Peyer's patch (tissue), 4 donors: ENCODE data around the gene PRIM1.

Source experiments
- CTCF ChIP-seq, 6 experiments: fragments of 450-650 bp in 4 of 6; fragments of 200-600 bp in 2 of 6; sonication (generic) in 1 of 6; IDR thresholded peaks; one replicate each; pipeline ENCODE4 v1.5.1; 2017 to 2019; ENCODE audit warnings: antibody characterized with exemption in 6 of 6, mild to moderate bottlenecking in 3 of 6, moderate library complexity in 1 of 6
- POLR2A ChIP-seq, 2 donors: fragments of 450-650 bp; IDR thresholded peaks; one replicate each; pipeline ENCODE4 v1.5.1; 2017; ENCODE audit warnings: antibody characterized with exemption in 2 of 2, mild to moderate bottlenecking in 2 of 2, moderate library complexity in 2 of 2

- TF ChIP-seq CTCF (IDR thresholded peaks at IDR 0.05) = no peak
- TF ChIP-seq POLR2A (IDR thresholded peaks at IDR 0.05) = no peak
Observed at GRCh38 chr12:56725723-56726102, 26.4 kb downstream of the PRIM1 start.
